ENCODE results near the gene ASIC3. TPM values are rescaled to one million over a fixed set of nuclear protein-coding genes. Genes with fewer than 3 reads are reported as not detected.

The ASIC3 gene
- total and polyA plus RNA-seq, 9 donors: 1.0 to 9.4 (median 3.8) TPM

DNA sequence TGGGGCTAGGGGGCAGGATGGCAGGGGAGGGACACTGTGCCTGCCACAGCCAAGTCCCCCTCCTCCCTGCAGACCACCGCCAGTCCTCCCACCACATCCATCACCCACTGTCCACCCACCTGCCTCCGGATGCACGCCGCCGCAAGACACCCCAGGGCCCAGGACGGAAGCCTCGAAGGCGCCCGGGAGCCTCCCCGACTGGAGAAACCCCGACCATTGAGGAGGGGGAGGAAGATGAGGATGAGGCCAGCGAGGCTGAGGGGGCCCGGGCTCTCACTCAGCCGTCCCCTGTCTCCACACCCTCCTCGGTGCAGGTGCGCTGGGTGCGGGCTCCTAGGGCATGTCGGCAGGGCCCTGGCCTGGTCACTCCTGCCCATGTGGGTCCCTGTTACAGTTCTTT, 16.1 kb downstream of the ASIC3 start:
- no peak for DNase-seq
- TF ChIP-seq POLR2A (IDR thresholded peaks at IDR 0.05) (no peak), EP300 (IDR thresholded peaks at IDR 0.05) (no peak)
- TF ChIP-seq, protein P1, sequence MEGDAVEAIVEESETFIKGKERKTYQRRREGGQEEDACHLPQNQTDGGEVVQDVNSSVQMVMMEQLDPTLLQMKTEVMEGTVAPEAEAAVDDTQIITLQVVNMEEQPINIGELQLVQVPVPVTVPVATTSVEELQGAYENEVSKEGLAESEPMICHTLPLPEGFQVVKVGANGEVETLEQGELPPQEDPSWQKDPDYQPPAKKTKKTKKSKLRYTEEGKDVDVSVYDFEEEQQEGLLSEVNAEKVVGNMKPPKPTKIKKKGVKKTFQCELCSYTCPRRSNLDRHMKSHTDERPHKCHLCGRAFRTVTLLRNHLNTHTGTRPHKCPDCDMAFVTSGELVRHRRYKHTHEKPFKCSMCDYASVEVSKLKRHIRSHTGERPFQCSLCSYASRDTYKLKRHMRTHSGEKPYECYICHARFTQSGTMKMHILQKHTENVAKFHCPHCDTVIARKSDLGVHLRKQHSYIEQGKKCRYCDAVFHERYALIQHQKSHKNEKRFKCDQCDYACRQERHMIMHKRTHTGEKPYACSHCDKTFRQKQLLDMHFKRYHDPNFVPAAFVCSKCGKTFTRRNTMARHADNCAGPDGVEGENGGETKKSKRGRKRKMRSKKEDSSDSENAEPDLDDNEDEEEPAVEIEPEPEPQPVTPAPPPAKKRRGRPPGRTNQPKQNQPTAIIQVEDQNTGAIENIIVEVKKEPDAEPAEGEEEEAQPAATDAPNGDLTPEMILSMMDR (IDR thresholded peaks at IDR 0.05): no peak
- H3K4me1 ChIP-seq (ENCODE audit: insufficient read depth): peaks cover 22% of the 10 kb centered on the region
- intact Hi-C loops (cut with DNase I): no loop called here
- no peaks in the 10 kb centered on the region for H3K27me3 ChIP-seq
- no peak overlapping the region for H3K4me3 ChIP-seq
- 89 to 92% (median 90%) methylated on average over 14 to 18 of the region's 18 CpGs for WGBS, 3 donors
- H3K9me3 ChIP-seq: no peaks in the 10 kb centered on the region
- no peak overlapping the region for H3K27ac ChIP-seq
- H3K36me3 ChIP-seq: no peaks in the 10 kb centered on the region

DNA sequence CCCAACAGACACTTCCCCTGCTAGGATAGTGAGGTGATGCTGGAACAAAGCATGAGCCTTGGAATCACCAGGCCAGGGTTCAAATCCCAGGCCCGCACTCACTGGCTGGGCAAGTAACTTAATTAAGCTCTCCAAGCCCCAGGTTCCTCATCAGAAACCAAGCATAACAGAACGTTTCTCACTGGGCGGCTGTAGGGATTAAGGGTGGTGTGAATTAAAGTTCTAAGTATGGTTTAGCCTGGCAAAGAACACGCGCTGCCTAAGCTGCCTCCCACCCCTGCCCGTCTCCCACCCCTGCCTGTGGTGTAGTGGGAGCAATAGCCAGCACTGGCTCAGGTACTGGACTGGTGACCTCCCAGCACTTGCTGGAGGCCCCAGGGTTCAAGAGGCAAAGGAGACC, 16.7 kb downstream of the ASIC3 start:
- Histone ChIP-seq H3K4me3 (no peak overlapping the region), H3K27ac (no peak overlapping the region), H3K36me3 (no peaks in the 10 kb centered on the region), H3K4me1 (ENCODE audit: insufficient read depth) (peaks cover 22% of the 10 kb centered on the region), H3K27me3 (no peaks in the 10 kb centered on the region), H3K9me3 (no peaks in the 10 kb centered on the region)
- no peak for DNase-seq
- WGBS, 3 donors: 88 to 91% (median 91%) methylated on average over 5 to 6 of the region's 6 CpGs
- no peak for TF ChIP-seq EP300 (IDR thresholded peaks at IDR 0.05)
- TF ChIP-seq, protein P1 (IDR thresholded peaks at IDR 0.05): no peak
- no peak for TF ChIP-seq POLR2A (IDR thresholded peaks at IDR 0.05)
- intact Hi-C loops (cut with DNase I): no loop called here

DNA sequence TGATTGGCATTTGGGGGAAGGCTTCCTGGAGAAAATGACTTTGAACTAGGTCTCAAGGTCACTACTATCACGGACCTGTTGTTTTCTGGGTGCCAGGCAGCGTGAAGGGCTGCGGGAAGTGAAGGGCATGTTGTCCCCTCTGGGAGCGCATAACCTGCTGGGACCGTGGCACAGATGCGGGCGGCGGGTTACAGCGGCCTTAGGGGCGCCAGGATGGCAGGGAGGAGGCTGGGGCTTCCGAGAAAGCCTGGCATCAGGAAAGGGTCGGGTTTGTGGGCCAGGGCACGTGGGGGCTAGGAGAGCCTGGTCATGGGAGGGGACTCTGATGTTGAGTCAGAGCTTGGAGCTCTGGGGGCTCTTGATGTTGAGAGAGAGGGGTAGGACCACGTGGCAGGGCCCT, 17.2 kb downstream of the ASIC3 start:
- TF ChIP-seq, protein P1 (IDR thresholded peaks at IDR 0.05): no peak
- TF ChIP-seq POLR2A (IDR thresholded peaks at IDR 0.05): no peak
- Histone ChIP-seq H3K27me3 (no peaks in the 10 kb centered on the region), H3K4me3 (no peak overlapping the region), H3K27ac (no peak overlapping the region), H3K36me3 (no peaks in the 10 kb centered on the region), H3K4me1 (ENCODE audit: insufficient read depth) (peaks cover 21% of the 10 kb centered on the region), H3K9me3 (no peaks in the 10 kb centered on the region)
- no peak for DNase-seq
- 85 to 91% (median 89%) methylated on average over 14 of the region's 14 CpGs for WGBS, 3 donors
- intact Hi-C loops (cut with DNase I): no loop called here

DNA sequence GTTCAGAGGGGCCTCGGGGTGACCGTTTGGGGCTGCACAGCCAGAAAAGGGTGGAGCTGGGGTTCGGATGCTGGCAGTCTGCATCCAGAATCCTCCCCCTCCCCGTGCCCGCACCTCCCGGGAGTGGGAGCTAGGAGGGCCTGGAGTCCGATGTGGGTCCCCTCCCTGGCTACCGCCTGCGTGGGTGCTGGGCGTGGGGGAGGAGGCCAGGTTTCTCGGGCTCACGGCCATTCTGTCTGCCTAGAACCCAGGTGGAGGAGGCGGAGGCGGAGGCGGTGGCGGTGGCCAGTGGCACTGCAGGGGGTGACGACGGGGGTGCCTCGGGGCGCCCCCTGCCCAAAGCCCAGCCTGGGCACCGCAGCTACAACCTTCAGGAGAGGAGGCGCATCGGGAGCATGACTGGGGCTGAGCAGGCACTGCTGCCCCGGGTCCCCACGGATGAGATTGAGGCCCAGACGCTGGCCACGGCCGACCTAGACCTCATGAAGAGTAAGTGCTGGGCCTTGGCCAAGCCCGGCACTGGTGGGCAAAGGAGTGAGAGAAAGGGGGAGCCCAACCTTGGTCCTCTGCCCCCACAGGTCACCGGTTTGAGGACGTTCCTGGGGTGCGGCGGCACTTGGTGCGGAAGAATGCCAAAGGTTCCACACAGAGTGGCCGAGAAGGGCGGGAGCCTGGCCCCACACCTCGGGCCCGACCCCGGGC, 18.1 kb downstream of the ASIC3 start:
- Histone ChIP-seq H3K4me1 (ENCODE audit: insufficient read depth) (peaks cover 12% of the 10 kb centered on the region), H3K27ac (no peak overlapping the region), H3K27me3 (no peaks in the 10 kb centered on the region), H3K4me3 (no peak overlapping the region), H3K36me3 (no peaks in the 10 kb centered on the region), H3K9me3 (no peaks in the 10 kb centered on the region)
- no peak for DNase-seq
- intact Hi-C loops (cut with DNase I): no loop called here
- 82 to 89% (median 85%) methylated on average over 39 of the region's 39 CpGs for WGBS, 3 donors
- TF ChIP-seq POLR2A (IDR thresholded peaks at IDR 0.05): no peak
- no peak for TF ChIP-seq EP300 (IDR thresholded peaks at IDR 0.05)

DNA sequence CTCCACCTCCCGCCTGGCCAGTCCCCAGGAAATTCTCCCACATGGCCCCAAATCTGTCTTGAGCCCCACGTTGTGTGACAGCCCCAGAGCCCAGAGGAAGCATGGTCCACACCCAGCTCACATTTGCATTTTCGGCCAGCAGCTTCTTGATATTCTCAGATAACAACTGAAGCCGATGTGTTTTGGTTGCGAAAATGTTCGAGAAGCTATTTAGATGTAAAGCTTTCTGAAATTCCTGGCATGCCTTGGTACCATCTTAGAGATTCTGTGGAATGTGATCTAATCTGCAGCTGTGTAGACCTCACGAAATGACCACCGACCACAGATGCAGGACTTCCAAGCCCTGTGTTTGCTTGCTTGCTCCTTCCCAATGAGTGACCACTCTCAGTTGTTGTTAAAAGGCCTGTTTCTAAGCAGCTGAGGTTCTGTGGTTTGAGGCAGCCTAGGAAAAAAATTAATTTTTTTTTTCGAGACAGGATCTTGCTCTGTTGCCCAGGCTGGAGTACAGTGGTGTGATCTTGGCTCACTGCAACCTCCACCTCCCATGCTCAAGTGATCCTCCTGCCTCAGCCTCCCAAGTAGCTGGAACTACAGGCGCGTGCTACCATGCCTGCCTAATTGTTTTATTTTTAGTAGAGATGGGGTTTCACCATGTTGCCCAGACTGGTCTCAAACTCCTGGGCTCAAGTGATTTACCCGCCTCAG, 19.9 kb downstream of the ASIC3 start:
- intact Hi-C loops (cut with DNase I): no loop called here
- H3K36me3 ChIP-seq: no peaks in the 10 kb centered on the region
- H3K4me1 ChIP-seq (ENCODE audit: insufficient read depth): peaks cover 1% of the 10 kb centered on the region
- H3K27ac ChIP-seq: no peak overlapping the region
- H3K27me3 ChIP-seq: no peaks in the 10 kb centered on the region
- TF ChIP-seq, protein P1 (IDR thresholded peaks at IDR 0.05): no peak
- TF ChIP-seq POLR2A (IDR thresholded peaks at IDR 0.05) (no peak), EP300 (IDR thresholded peaks at IDR 0.05) (no peak)
- DNase-seq: no peak
- WGBS, 3 donors: 71 to 77% (median 76%) methylated on average over 12 of the region's 12 CpGs
- no peak overlapping the region for H3K4me3 ChIP-seq
- H3K9me3 ChIP-seq: no peaks in the 10 kb centered on the region
